Measurements from ENCODE around the gene GALNT2.

The GALNT2 gene

GRCh38 chr1:230303822-230304221 is 236.8 kb downstream of the GALNT2 start:
- DNase-seq: peak; percentile 49

DNA sequence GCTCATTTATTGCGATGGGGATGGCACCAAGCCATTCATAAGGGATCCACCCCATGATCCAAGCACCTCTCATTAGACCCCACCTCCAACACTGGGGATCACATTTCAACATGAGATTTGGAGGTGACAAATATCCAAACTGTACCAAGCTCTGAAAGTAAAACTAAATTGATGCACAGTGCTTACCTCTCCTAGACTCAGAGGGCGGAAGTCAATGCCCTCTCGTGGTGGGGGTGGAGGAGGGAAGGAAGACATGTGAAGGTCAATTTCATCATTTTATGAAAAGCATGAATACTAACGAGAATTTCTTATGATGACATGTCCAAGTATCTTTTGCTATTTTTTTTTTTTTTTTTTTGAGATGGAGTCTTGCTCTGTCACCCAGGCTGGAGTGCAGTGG is 239.1 kb downstream of the GALNT2 start:
- DNase-seq: no peak

DNA sequence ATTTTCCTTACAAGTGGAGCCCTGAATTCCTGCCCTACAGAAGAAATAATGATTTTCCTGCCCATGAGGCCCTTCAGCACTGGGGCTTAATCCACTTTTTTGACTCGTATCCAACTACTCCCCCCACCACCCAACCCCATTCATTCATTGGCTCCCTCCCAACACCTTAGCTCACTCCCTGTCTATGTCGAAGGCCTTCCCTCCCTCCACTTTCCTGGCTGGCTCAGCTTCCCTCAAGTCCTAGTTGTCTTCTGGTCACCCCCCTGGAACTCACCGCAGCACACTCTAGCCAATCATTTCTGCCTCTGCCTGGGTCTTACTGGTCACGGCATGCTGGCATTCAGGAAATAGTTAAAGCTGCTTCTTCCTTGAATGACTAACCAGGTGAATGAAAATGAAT is 240.2 kb downstream of the GALNT2 start:
- no peak for DNase-seq

DNA sequence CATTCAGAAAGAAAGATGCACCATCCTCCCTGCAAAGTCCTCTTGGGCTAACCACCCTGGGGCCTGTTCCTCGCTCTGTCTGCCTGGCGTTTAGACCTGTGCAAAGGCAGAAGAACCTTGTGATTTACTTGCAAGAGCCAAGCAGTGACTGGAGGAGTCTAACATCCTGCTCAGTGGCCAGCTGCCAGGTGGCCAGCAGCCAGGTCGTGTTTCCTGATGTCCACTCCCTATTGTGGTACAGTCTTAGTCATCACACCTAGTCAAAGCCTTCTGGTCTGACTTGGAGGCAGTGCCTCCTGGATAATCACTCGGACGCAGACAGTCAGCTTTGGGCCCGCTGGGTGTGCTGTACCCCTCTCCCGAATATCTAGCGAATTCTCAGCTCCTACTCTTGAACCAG is 241.0 kb downstream of the GALNT2 start:
- DNase-seq: peak; percentile 53

GRCh38 chr1:230308821-230309220 is 241.8 kb downstream of the GALNT2 start:
- DNase-seq: no peak

- no peak for DNase-seq
Observed at GRCh38 chr1:230309646-230310177, 242.7 kb downstream of the GALNT2 start.

GRCh38 chr1:230310381-230311163 is 243.5 kb downstream of the GALNT2 start:
- peak; percentile 67 for DNase-seq

DNA sequence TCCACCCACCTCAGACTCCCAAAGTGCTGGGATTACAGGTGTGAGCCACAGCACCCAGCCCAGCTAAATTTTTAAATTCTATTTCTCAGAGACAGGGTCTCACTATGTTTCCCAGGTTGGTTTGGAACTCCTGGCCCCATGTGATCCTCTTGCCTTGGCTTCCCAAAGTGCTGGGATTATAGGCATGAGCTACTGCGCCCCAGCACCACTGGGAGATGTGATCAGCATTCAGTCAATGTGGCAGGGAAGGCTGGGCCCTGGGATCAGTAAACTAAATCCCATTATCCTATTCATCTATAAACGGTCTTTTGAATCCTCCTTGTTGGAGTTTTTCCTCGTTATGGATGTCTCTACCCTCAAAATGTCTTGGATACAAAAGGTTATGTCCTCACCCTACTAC is 245.6 kb downstream of the GALNT2 start:
- DNase-seq: no peak

GRCh38 chr1:230313453-230314141 is 246.6 kb downstream of the GALNT2 start:
- peak; percentile 26 for DNase-seq

DNA sequence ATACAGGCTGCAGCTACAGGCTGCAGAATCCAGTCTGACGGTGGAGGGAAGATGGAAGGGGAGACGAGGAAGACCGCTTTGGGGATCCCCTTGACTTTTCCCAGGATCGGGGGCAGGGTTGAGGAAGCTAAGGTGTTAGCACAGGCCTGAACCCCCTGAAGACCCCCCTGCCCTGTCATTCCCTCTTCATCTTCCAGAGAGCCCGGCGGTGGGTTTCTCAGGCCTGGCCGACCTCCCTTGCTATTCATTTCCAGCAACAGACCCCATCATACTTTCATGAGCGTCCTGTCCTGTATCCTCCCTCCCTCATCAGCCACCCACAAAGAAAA is 247.1 kb downstream of the GALNT2 start:
- DNase-seq: no peak

DNA sequence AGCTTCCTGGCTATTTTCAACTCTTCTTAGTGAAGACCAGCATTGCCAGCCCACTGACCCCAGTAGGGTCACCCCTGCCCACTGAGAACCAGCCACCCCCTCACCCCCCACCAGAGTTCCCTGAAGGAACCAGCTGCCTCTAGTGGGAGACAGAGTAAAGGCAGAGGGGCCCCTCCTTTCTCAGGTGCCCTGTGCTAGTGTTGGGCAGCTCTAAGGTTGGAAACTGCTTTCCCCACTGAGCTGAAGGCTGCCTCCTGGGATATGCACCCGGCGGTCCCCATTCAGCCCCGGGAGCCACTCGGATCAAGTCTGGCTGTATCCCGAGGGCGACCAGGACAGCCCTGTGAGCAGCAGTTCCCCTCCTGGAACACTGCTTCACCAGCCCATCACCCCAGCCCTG is 248.1 kb downstream of the GALNT2 start:
- DNase-seq: no peak

- no peak for DNase-seq
Observed at GRCh38 chr1:230316864-230317745, 250.1 kb downstream of the GALNT2 start.

DNA sequence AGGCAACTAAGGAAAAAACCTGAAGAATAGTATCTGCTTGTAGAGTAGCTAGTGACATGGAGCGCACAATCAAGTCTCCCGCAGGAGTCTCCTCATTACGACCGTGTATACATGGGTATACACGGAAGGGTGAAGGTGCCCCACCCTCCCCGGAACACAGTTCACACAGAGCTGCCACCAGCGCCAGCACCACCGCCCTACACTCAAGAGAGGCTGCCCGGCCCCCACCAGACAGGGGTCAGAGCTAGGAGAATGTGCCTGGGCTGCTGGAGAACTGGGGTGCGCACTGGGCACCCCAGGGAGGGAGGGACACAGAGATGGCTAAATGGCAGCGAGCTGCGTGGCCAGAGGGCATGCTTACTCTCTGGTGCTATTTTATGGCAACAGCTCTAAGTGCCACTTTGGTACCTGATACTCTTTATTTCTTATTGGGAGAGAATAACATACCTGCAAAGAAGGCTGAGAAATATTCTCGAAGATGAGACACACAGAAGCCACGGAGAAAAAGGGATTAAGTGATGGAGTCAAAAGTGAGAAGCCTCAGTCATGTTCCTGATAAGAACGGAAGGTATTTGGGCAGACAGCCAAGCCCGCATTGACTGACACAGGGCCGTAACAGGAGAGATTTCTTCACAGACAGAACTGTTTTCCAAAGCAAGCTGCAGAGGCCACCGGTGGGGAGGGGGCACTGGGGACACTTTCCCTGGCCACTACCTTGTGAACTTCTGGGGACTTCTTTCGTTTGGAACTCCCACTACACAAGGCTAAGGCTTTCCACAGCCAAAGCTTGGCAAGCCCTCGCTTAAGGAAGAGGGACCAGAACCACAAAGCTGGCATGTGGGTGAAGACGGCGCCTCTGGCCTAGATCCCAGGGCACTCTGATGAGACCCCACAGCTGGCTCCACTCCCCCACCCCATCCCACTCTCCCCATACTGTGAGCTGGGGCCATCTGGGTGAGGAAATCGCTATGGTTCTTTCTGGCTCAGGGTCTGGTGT is 251.1 kb downstream of the GALNT2 start:
- DNase-seq: no peak

DNA sequence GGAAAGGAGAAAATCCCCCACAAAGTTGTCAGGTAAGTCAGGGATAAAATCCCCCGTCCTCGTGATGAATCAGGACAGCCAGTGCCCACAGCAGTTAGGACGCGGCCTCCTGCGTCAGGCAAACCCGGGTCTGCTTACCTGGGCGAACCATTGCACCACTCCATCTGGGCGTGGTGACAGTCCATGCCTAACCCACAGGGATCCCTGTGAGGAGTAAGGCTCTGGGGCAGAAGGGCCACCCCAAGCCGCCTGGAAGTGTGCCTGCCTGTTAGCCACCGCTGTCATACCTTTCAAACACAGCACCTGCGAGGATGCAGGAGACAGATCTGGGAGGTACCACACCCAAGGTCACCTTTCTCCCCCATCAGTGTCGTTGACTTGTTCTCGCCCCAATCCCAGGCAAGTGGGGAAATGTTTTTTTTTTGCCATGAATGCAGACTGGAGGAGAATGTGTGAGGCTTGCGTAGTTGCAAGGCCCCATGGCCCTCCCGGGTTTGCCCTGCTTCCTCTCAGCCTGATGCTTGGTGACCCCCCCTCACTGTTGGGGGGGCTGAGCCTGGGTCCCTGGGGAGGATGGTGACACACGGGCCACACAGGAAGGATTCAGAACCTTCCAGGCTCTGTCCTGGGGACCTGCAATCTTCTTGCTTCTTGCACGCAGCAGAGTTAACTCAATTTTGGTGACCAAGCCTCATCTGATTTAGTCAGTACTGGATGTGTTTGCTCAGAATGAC is 252.1 kb downstream of the GALNT2 start:
- DNase-seq: no peak

- no peak for DNase-seq
Observed at GRCh38 chr1:230320804-230321203, 253.8 kb downstream of the GALNT2 start.

GRCh38 chr1:230321341-230321740 is 254.3 kb downstream of the GALNT2 start:
- no peak for DNase-seq

GRCh38 chr1:230321741-230322420 is 254.8 kb downstream of the GALNT2 start:
- no peak for DNase-seq

DNA sequence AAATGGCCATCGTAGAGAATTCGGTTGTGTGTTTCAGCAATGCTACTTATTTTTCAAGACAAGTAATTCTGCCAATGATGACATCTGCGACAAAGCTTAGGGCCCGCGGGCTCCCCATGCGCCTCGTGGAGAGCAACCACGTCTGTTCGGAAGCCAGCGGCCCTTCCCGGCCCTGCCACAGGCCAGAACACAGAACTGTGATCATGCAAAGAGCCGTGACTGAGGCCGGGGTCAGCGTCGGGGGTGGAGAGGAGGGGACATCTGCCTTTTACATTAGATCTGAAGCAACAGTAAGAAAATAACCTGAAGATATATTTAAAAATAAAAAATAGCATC is 255.4 kb downstream of the GALNT2 start:
- no peak for DNase-seq

DNA sequence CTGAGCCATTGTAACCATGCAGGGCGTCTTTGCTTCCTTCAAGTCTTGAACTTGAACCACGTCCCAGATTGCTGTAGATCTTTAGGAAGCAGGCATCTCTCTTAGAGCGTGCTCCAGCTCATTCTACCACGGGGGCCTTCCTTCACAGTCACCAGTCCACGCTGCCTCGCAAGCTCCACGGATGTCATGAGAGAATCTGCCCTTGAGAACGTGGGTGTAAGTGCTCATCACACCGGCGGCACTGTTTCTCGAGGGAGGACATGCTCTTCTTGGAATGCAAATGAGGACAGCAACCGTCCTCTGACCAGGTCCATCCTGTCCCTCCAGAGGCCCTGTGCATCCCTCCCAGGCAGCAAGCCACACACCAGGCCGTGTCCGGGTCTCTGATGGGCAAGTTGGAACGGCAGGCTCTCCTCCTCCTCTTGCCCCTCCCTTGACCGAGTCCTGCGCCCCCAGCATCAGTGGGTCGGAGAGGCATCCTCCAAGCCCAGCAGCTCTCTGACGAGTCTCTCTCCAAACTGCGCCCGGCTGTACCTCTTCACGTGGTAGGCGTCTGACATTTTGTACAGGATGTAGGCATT is 256.0 kb downstream of the GALNT2 start:
- no peak for DNase-seq

DNA sequence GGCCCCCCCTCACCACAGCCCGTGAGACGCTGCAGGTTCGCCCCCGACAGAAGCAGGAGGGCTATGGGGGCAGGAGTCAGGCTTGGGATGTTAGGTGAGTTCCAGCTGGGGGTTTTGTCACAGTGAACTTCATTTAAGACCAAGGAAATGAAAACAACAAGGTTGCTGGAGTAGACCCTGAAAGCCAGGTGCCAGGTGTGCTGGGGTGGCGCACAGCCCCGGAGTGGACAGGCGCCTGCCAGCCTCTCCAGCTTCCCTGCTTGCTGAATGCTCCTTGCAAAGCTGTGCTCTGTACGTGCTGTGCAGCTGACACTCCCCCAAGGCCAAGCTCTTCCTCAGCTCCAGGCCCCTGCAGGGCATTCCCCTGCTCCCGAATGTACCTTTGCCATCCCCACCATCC is 256.6 kb downstream of the GALNT2 start:
- DNase-seq: no peak

Measured in fibroblast of skin of back (primary cell).